Thymus (tissue), 11 donors: ENCODE data around the gene OXNAD1. TPM values are rescaled to one million over a fixed set of nuclear protein-coding genes. Genes with fewer than 3 reads are reported as not detected.

Source experiments
- DNase-seq, 9 donors: peaks; one replicate each; pipeline ENCODE4 v3.0.0-alpha.2; 2013; ENCODE audit warnings: low spot score in 9 of 9, low read depth in 6 of 9, missing footprints in 1 of 9
- H3K27ac ChIP-seq, 2 donors: one replicate each; pipeline ENCODE4 v1.5.1; 2013; ENCODE audit warnings: control low read depth in 1 of 2, low read depth in 1 of 2, low read length in 1 of 2, mild to moderate bottlenecking in 1 of 2, moderate library complexity in 1 of 2
- H3K27me3 ChIP-seq, 2 donors: one replicate each; pipeline ENCODE4 v1.5.1; 2013; ENCODE audit warnings: low read length in 1 of 2; ENCODE audit not compliant: control insufficient read depth in 2 of 2, insufficient read depth in 1 of 2
- H3K36me3 ChIP-seq, 2 donors: one replicate each; pipeline ENCODE4 v1.5.1; 2013; ENCODE audit warnings: low read length in 1 of 2, mild to moderate bottlenecking in 1 of 2, moderate library complexity in 1 of 2; ENCODE audit not compliant: control insufficient read depth in 2 of 2, insufficient read depth in 2 of 2
- H3K4me1 ChIP-seq, 2 donors: one replicate each; pipeline ENCODE4 v1.5.1; 2013; ENCODE audit warnings: low read length in 2 of 2; ENCODE audit not compliant: control insufficient read depth in 2 of 2, insufficient read depth in 2 of 2
- H3K4me3 ChIP-seq, 2 donors: one replicate each; pipeline ENCODE4 v1.5.1; 2013; ENCODE audit warnings: low read length in 2 of 2, control low read depth in 1 of 2, mild to moderate bottlenecking in 1 of 2
- H3K9me3 ChIP-seq, 2 donors: one replicate each; pipeline ENCODE4 v1.5.1; 2013; ENCODE audit warnings: low read length in 1 of 2, mild to moderate bottlenecking in 1 of 2; ENCODE audit not compliant: control insufficient read depth in 2 of 2, insufficient read depth in 1 of 2
- WGBS: extraction: QIAGEN DNeasy Blood & Tissue Kit; methylation state at CpG from one replicate; pipeline ENCODE4 v1.1.7; 2013; 5-methylcytosine and 5-hydroxymethylcytosine counted together
- polyA plus RNA-seq: library from polyadenylated mRNA; stranded (reverse); fragments of 200-250 nt; gene quantifications from one replicate; pipeline ENCODE4 v1.2.3, GENCODE V29; 2013
- total RNA-seq: library from RNA; stranded (reverse); fragments of 120-200 nt; gene quantifications from one replicate; pipeline ENCODE4 v1.2.4, GENCODE V29; 2013
- donor health status: healthy.

Gene OXNAD1
- total and polyA plus RNA-seq, 2 donors: 31.6 to 34.4 TPM

DNA sequence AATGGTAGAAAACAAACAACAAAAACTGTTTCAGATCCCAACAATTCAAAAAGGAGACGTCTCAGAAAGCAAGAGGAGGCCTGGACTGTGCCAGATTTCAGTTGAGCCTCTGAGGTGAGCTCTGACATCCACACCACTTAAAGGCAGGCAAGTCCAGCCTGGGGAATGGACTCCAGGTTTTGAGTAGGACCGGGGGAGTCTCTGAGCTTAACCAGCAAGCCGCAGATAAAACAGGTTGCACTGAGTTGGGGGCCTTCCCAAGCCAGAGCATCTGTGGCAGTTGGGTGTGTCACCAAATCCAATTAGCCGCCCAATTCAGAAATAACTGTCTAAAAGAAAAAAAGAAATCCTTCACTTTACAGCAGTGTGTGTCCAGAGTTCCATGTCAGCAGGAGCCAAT lies 54.7 kb downstream of the OXNAD1 start:
- no peak for DNase-seq
- peaks cover 59 to 98% of the 10 kb centered on the region in 2 donors for H3K36me3 ChIP-seq
- peaks cover 27 to 57% of the 10 kb centered on the region in 2 donors for H3K4me1 ChIP-seq
- no peaks in the 10 kb centered on the region for H3K27me3 ChIP-seq
- over 99% methylated on average over 4 of the region's 4 CpGs for WGBS
- H3K27ac ChIP-seq: no peak overlapping the region
- no peaks in the 10 kb centered on the region for H3K9me3 ChIP-seq
- H3K4me3 ChIP-seq: no peak overlapping the region

DNA sequence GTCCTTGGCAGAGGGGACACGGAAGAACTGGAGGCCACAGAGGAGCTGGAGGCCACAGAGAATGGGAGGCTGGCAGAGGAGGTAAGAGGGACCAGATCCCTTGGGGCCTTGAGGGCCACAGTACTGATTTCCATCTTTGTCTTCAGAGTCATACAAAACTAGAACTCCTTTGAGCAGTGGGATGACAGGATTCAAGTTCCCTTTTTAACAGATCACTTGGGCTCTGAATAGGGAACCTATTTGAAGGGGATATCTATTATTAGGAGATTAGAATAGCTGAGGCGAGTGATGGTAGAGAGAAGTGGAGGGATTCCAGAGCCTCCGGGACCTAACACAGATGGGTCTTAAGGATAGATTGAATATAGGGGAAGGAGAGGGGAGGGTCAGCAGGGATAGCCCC lies 55.7 kb downstream of the OXNAD1 start:
- Histone ChIP-seq H3K4me1 (peaks cover 23 to 47% of the 10 kb centered on the region in 2 donors), H3K27ac (no peak overlapping the region), H3K4me3 (no peak overlapping the region), H3K27me3 (no peaks in the 10 kb centered on the region), H3K9me3 (no peaks in the 10 kb centered on the region), H3K36me3 (peaks cover 63 to 100% of the 10 kb centered on the region in 2 donors)
- DNase-seq: no peak
- 97% methylated on average over 3 of the region's 3 CpGs for WGBS

DNA sequence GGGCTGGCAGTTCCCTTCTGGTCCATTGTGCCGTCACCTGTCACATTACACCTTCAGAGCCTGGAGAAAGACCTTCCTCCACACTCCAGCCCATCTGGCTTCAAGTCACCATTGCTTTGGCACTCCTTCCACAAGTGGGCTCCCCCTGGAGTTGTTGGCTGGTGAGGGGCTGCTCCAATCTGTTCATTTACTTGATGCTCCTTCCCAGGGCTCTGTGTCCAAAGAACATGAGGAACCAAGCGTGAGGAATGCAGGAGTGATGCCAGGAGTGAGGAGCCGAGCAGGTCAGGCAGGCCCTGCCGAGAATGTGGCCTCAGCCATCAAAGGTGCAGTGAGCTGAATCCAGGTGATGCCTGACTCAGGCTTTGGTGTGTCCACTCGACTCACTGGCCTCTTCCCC lies 57.2 kb downstream of the OXNAD1 start:
- peaks cover 63 to 100% of the 10 kb centered on the region in 2 donors for H3K36me3 ChIP-seq
- no peak overlapping the region for H3K4me3 ChIP-seq
- H3K4me1 ChIP-seq: peaks cover 13 to 32% of the 10 kb centered on the region in 2 donors
- H3K27ac ChIP-seq: no peak overlapping the region
- WGBS: 97% methylated on average over 5 of the region's 5 CpGs
- H3K9me3 ChIP-seq: no peaks in the 10 kb centered on the region
- H3K27me3 ChIP-seq: no peaks in the 10 kb centered on the region
- DNase-seq: no peak

DNA sequence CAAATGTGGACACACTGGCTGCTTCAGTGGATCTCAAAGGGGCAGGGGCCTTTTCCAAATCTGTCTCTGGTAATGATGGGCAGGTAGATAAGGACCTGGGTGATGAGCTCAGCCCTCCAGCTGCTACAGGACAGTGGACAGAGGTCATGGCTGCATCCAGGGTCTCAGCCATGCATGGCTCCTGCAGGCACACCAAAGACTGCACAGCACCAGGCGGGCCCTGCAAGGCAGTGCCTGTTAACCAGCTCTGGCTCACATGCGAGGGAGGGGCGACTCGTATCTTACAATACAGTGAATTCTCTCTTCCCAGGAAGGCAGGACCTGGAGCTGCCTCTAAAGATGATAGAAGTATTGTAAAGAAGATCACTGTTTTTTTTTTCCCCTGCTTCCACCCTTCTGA lies 58.7 kb downstream of the OXNAD1 start:
- DNase-seq: no peak
- H3K36me3 ChIP-seq: peaks cover 69 to 97% of the 10 kb centered on the region in 2 donors
- H3K4me1 ChIP-seq: peaks cover 10 to 19% of the 10 kb centered on the region in 2 donors
- no peaks in the 10 kb centered on the region for H3K9me3 ChIP-seq
- WGBS: 98% methylated on average over 4 of the region's 4 CpGs
- H3K4me3 ChIP-seq: no peak overlapping the region
- H3K27ac ChIP-seq: no peak overlapping the region
- H3K27me3 ChIP-seq: no peaks in the 10 kb centered on the region

DNA sequence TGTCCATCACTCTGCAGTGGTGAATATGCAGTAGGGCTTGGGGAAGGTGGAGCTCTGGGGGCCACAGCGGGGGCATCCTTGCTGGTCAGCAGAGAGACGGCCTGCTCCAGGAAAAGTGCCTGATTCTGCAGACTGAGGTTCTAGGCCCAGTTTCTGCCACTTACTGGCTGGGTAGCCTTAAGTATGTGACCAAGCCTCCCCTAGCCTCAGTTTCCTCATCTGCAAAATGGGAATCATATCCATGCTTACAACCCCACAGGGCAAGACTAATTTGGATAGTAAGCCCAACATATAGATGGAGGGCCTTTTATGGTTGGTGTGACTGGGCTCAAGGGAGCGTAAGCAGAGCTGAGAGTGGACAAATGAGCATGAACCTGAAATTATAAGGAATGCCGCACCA lies 60.8 kb downstream of the OXNAD1 start:
- 98% methylated on average over 4 of the region's 4 CpGs for WGBS
- peaks cover 0 to 6% of the 10 kb centered on the region in 2 donors for H3K4me1 ChIP-seq
- DNase-seq: no peak
- H3K9me3 ChIP-seq: no peaks in the 10 kb centered on the region
- H3K27ac ChIP-seq: no peak overlapping the region
- H3K4me3 ChIP-seq: no peak overlapping the region
- H3K27me3 ChIP-seq: no peaks in the 10 kb centered on the region
- H3K36me3 ChIP-seq: peaks cover 66 to 96% of the 10 kb centered on the region in 2 donors

DNA sequence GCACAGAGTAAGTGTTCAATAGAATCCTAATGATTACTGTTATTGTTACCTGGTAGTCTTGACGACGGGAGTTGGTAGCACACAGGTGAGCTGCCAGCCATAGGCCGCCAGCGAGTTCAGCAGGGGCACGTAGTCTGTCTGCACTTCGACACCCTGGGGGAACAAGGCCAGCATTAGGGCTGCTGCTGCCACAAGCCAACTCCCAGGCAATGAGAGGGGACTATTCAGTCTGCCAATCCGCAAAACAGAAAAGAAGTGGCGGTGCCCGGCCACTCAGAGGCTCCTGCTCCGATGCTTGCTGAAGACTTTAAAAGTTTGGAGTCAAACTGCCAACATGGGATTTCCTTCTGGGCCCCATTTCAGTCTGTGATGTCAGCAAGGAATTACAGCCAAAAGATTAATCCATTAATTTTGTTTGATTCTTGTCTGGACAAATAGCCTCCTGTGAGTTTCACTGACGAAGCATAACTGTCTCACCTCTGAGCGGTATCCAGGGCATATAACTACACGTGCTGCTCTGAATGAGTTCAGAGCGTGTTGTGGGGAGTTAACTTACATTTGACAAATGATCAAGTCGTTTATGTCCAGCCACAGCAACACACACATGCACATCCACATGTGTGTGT lies 61.8 kb downstream of the OXNAD1 start:
- DNase-seq: no peak
- H3K27ac ChIP-seq: no peak overlapping the region
- 96% methylated on average over 15 of the region's 15 CpGs for WGBS
- H3K9me3 ChIP-seq: peaks cover 0 to 1% of the 10 kb centered on the region in 2 donors
- peaks cover 58 to 96% of the 10 kb centered on the region in 2 donors for H3K36me3 ChIP-seq
- H3K27me3 ChIP-seq: no peaks in the 10 kb centered on the region
- H3K4me3 ChIP-seq: no peak overlapping the region
- H3K4me1 ChIP-seq: peaks cover 0 to 5% of the 10 kb centered on the region in 2 donors

DNA sequence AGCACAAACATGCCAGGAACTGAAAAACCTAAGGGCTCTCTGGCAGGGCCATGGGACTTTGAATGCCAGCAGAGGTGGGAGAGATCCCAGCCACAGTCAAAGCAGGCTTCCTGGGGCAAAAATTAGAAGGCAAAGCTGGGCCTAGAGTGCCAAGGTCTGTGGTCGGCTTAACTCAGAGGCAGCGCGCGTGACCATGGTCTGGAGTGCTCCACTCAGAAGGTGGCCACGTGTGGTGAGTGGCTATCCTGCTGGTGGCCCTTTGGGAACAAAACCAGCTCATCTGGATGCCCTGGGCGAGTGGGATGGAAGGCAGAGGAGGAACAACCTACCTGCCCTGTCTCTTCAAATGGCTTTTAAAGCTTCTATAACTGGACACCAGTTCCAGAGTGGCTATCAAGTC lies 63.1 kb downstream of the OXNAD1 start:
- Histone ChIP-seq H3K27me3 (no peaks in the 10 kb centered on the region), H3K4me1 (no peaks in the 10 kb centered on the region), H3K4me3 (no peak overlapping the region), H3K36me3 (peaks cover 48 to 94% of the 10 kb centered on the region in 2 donors), H3K27ac (no peak overlapping the region), H3K9me3 (peaks cover 0 to 1% of the 10 kb centered on the region in 2 donors)
- 99% methylated on average over 6 of the region's 6 CpGs for WGBS
- DNase-seq: no peak

DNA sequence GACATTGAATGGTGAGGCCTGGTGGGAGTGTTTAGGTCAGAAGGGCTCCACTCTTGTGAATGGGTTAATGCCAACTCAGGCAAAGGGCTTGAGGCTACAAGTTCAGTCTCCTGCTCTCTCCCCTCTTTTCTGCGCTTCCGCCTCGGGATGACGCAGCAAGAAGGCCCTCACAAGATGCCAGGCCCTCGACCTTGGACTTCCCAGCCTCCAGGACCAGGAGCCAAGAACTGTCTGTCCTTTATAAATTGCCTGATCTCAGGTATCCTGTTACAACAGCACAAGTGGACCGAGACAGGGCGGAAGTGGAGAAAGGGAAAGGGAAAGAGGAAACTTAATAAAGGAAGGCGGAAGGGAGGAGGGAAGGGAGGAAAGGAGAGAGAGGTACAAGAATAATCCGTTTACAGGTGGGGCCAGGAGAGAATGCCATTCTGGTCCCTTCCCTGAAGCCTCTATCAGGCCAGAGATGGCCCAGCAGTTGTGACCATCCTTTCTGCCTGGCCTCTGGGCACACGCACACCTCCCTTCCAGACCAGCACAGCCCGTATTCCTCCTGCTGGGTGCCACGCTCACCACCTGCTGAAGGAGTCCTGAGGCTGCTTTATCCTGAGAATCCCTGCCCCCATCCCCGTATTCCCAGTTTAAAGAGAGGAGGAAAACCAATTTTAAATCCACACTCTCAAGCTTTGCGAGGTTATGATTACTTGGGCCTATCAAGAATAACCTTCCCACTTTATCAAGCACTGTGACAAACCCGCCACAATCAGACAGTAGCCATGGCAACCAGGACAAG lies 64.2 kb downstream of the OXNAD1 start:
- DNase-seq: no peak
- 94% methylated on average over 15 of the region's 15 CpGs for WGBS
- H3K36me3 ChIP-seq: peaks cover 40 to 88% of the 10 kb centered on the region in 2 donors
- H3K27ac ChIP-seq: no peak overlapping the region
- no peaks in the 10 kb centered on the region for H3K4me1 ChIP-seq
- no peaks in the 10 kb centered on the region for H3K27me3 ChIP-seq
- peaks cover 0 to 1% of the 10 kb centered on the region in 2 donors for H3K9me3 ChIP-seq
- no peak overlapping the region for H3K4me3 ChIP-seq

DNA sequence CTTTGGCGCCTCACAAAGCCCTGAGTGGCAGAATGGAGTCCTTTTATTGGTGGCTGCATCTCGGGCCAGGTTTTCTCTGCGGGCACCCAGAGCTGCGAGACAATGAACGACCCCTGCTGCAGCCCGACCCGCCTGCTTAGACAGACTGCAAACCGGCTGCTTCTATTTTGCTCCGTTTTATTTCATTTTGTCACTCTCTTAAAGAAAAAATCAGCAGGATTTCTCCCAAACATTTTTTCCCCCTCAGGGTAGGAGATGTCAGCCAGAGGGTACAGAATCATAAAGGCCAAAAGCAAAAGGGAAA lies 64.8 kb downstream of the OXNAD1 start:
- H3K27ac ChIP-seq: no peak overlapping the region
- peaks cover 0 to 1% of the 10 kb centered on the region in 2 donors for H3K9me3 ChIP-seq
- H3K4me1 ChIP-seq: no peaks in the 10 kb centered on the region
- H3K4me3 ChIP-seq: no peak overlapping the region
- H3K27me3 ChIP-seq: no peaks in the 10 kb centered on the region
- peaks cover 45 to 88% of the 10 kb centered on the region in 2 donors for H3K36me3 ChIP-seq
- no peak for DNase-seq
- WGBS: 98% methylated on average over 9 of the region's 9 CpGs
